HepG2 (cell line): ENCODE data around the gene SMIM24. TPM values are rescaled to one million over a fixed set of nuclear protein-coding genes. Genes with fewer than 3 reads are reported as not detected.

Experiments
- ATAC-seq: fragments of 200-7000 bp; cut with Tn5 transposase; 3 replicates; pipeline ENCODE4 v1.9.1; 2020; ENCODE audit warnings: mild to moderate bottlenecking, moderate library complexity
- BruUV-seq: library from RNA; stranded (reverse); fragments of 400-500 nt; replicated peaks from 2 replicates; lab custom pipeline; 2021; lab: Mats Ljungman, UMichigan
- CTCF ChIA-PET: fragments of 300-600 bp; formaldehyde crosslinking; extraction: SDS; loops from one replicate; lab custom pipeline; 2021; ENCODE audit warnings: low total read pairs, inconsistent platforms, low intra/inter-chr PET ratio; lab: Yijun Ruan, JAX
- POLR2A ChIA-PET: fragments of 350-600 bp; sonication (Branson Sonifier 250); formaldehyde crosslinking; loops from one replicate; lab custom pipeline; 2020; ENCODE audit warnings: antibody characterized with exemption, inconsistent platforms; lab: Yijun Ruan, JAX
- DNase-seq: peaks from one replicate; pipeline ENCODE4 v3.0.0-alpha.2; 2015; ENCODE audit warnings: low spot score
- FAIRE-seq: peaks from 3 replicates; lab custom pipeline; 2011; peaks lifted over from hg19 to GRCh38; lab: Jason Lieb, UNC
- H2AFZ ChIP-seq: one replicate; pipeline ENCODE4 v1.6.1; 2011; ENCODE audit warnings: low read length, inconsistent platforms
- H3K27ac ChIP-seq: fragments of 300-600 bp; 3 replicates; pipeline ENCODE4 v1.8.0; 2011; ENCODE audit warnings: mixed run types, mild to moderate bottlenecking, mixed read lengths, low read length, inconsistent platforms; ENCODE audit not compliant: insufficient read depth; ENCODE audit errors: extremely low read length
- H3K27me3 ChIP-seq, 2 experiments: fragments of 200-600 bp in 1 of 2; 2 replicates in 1 of 2; 3 replicates in 1 of 2; pipeline versions ENCODE4 v1.6.0 to v1.8.0; 2011; ENCODE audit warnings: low read length in 2 of 2, mild to moderate bottlenecking in 2 of 2, moderate library complexity in 2 of 2, inconsistent platforms in 1 of 2; ENCODE audit not compliant: insufficient read depth in 2 of 2, control insufficient read depth in 1 of 2
- H3K36me3 ChIP-seq, 2 experiments: fragments of 200-600 bp in 1 of 2; replicated peaks in 1 of 2; 2 replicates in 1 of 2; 3 replicates in 1 of 2; pipeline versions ENCODE4 v1.5.1 to v1.8.0; 2011; ENCODE audit warnings: low read length in 2 of 2, inconsistent platforms in 1 of 2; ENCODE audit not compliant: insufficient read depth in 2 of 2, control insufficient read depth in 1 of 2
- H3K4me1 ChIP-seq: 2 replicates; pipeline ENCODE4 v1.5.1; 2012; ENCODE audit warnings: low read length, inconsistent platforms; ENCODE audit not compliant: insufficient read depth
- H3K4me2 ChIP-seq: 2 replicates; pipeline ENCODE4 v1.6.0; 2011; ENCODE audit warnings: low read depth, low read length, inconsistent platforms
- H3K4me3 ChIP-seq, 3 experiments: fragments of 200-600 bp in 1 of 3; sonication (generic), shearing (Covaris generic) in 1 of 3; replicated peaks in 1 of 3; 2 replicates each; pipeline ENCODE4 v1.5.1; 2011 to 2016; ENCODE audit warnings: low read length in 3 of 3, inconsistent platforms in 2 of 3, low read depth in 2 of 3, mild to moderate bottlenecking in 2 of 3, control low read depth in 1 of 3, mixed read lengths in 1 of 3; ENCODE audit not compliant: insufficient read depth in 1 of 3
- H3K79me2 ChIP-seq: one replicate; pipeline ENCODE4 v1.6.1; 2011; ENCODE audit warnings: low read length, inconsistent platforms; ENCODE audit not compliant: insufficient read depth
- H3K9ac ChIP-seq: 2 replicates; pipeline ENCODE4 v1.6.0; 2011; ENCODE audit warnings: mild to moderate bottlenecking, low read depth, low read length, inconsistent platforms; ENCODE audit not compliant: insufficient read depth
- H3K9me3 ChIP-seq: 2 replicates; pipeline ENCODE4 v1.5.1; 2012; ENCODE audit warnings: mild to moderate bottlenecking, low read length
- H4K20me1 ChIP-seq: 2 replicates; pipeline ENCODE4 v1.6.0; 2011; ENCODE audit warnings: inconsistent platforms, mild to moderate bottlenecking, low read length, moderate library complexity; ENCODE audit not compliant: insufficient read depth
- ARNTL ChIP-seq: sonication (generic); formaldehyde crosslinking; IDR thresholded peaks from 2 replicates; pipeline ENCODE4 v1.4.0; 2020; ENCODE audit warnings: mild to moderate bottlenecking, missing genetic modification reagents
- CENPX ChIP-seq: sonication (generic); formaldehyde crosslinking; IDR thresholded peaks from 2 replicates; pipeline ENCODE4 v1.9.0; 2021; ENCODE audit warnings: mild to moderate bottlenecking, missing genetic modification reagents, moderate library complexity
- ELF4 ChIP-seq: sonication (generic); formaldehyde crosslinking; IDR thresholded peaks from 2 replicates; pipeline ENCODE4 v1.5.0; 2020; ENCODE audit warnings: missing genetic modification reagents, mild to moderate bottlenecking, moderate library complexity, borderline replicate concordance
- KAT7 ChIP-seq: IDR thresholded peaks from 2 replicates; pipeline ENCODE4 v1.6.1; 2018; ENCODE audit warnings: borderline replicate concordance, missing compliant biosample characterization
- MXI1 ChIP-seq: IDR thresholded peaks from 3 replicates; pipeline ENCODE4 v1.6.1; 2012; ENCODE audit warnings: low read depth, low read length, inconsistent platforms, borderline replicate concordance
- POLR2AphosphoS5 ChIP-seq: IDR thresholded peaks from 2 replicates; pipeline ENCODE4 v1.6.1; 2012; ENCODE audit warnings: low read depth, low read length
- PRMT3 ChIP-seq: sonication (generic); formaldehyde crosslinking; IDR thresholded peaks from 2 replicates; pipeline ENCODE4 v1.8.1; 2022; ENCODE audit warnings: low read depth, mild to moderate bottlenecking, moderate library complexity, missing genetic modification reagents, borderline replicate concordance
- RFX3 ChIP-seq: IDR thresholded peaks from 2 replicates; pipeline ENCODE4 v1.6.1; 2016; ENCODE audit warnings: missing biosample characterization, missing genetic modification reagents
- RXRA ChIP-seq: sonication (generic); formaldehyde crosslinking; IDR thresholded peaks from 2 replicates; pipeline ENCODE4 v1.5.1; 2020; ENCODE audit warnings: missing genetic modification reagents
- SNAPC2 ChIP-seq: sonication (generic); formaldehyde crosslinking; IDR thresholded peaks from 2 replicates; pipeline ENCODE4 v1.8.1; 2022; ENCODE audit warnings: mild to moderate bottlenecking, missing genetic modification reagents
- THAP11 ChIP-seq: IDR thresholded peaks from 2 replicates; pipeline ENCODE4 v1.6.1; 2016; ENCODE audit warnings: missing biosample characterization, missing genetic modification reagents
- ZFP41 ChIP-seq: sonication (generic); formaldehyde crosslinking; IDR thresholded peaks from 2 replicates; pipeline ENCODE4 v1.4.0; 2020; ENCODE audit warnings: mild to moderate bottlenecking, missing genetic modification reagents, borderline replicate concordance
- ZMYM3 ChIP-seq: sonication (generic); formaldehyde crosslinking; IDR thresholded peaks from 2 replicates; pipeline ENCODE4 v1.5.1; 2020; ENCODE audit warnings: mild to moderate bottlenecking, missing genetic modification reagents
- ZNF205 ChIP-seq: IDR thresholded peaks from 2 replicates; pipeline ENCODE4 v1.6.1; 2018; ENCODE audit warnings: missing biosample characterization, missing genetic modification reagents
- ZNF30 ChIP-seq: sonication (generic); formaldehyde crosslinking; IDR thresholded peaks from 2 replicates; pipeline ENCODE4 v1.5.0; 2020; ENCODE audit warnings: mild to moderate bottlenecking, missing genetic modification reagents
- ZNF451 ChIP-seq: sonication (generic); formaldehyde crosslinking; IDR thresholded peaks from 2 replicates; pipeline ENCODE4 v1.5.0; 2020; ENCODE audit warnings: mild to moderate bottlenecking, missing genetic modification reagents
- ZNF629 ChIP-seq: sonication (generic); formaldehyde crosslinking; conservative IDR thresholded peaks from 2 replicates; pipeline ENCODE4 v1.5.0; 2020; ENCODE audit warnings: missing genetic modification reagents
- ZNF709 ChIP-seq: sonication (generic); formaldehyde crosslinking; IDR thresholded peaks from 2 replicates; pipeline ENCODE4 v1.5.0; 2020; ENCODE audit warnings: mild to moderate bottlenecking, missing genetic modification reagents
- ZSCAN22 ChIP-seq: sonication (generic); formaldehyde crosslinking; IDR thresholded peaks from 2 replicates; pipeline ENCODE4 v1.4.0; 2020; ENCODE audit warnings: mild to moderate bottlenecking, missing genetic modification reagents
- WGBS: methylation state at CpG from one replicate; pipeline ENCODE4 v1.1.6; 2017; ENCODE audit warnings: low lambda C conversion rate; 5-methylcytosine and 5-hydroxymethylcytosine counted together
- in situ Hi-C: cut with HindIII; loops from 2 replicates; pipeline ENCODE4 v1.10.0; 2017; ENCODE audit warnings: low pct_unique_long_range_greater_than_20kb; ENCODE audit not compliant: extremely low pct_ligation_motif_present
- intact Hi-C: fragments of 100-400 bp; cut with micrococcal nuclease; formaldehyde crosslinking; loops from one replicate; pipeline ENCODE4 v1.10.0; 2022; ENCODE audit not compliant: unreplicated experiment
- polyA plus RNA-seq, 8 experiments: library from polyadenylated mRNA; depleted of rRNA in 3 of 8; stranded (reverse) in 7 of 8; unstranded in 1 of 8; fragments of >200 nt; fragmentation: Illumina TruSeq in 4 of 8; extraction: Trizol in 4 of 8; gene quantifications; 2 replicates each; pipeline versions ENCODE4 v1.2.1 to v1.2.3, GENCODE V29; 2011 to 2016; ENCODE audit warnings: low read depth in 4 of 8, missing spikeins in 1 of 8, mixed read lengths in 1 of 8; ENCODE audit not compliant: insufficient read depth in 1 of 8
- total RNA-seq, 5 experiments: library from RNA; depleted of rRNA; stranded (reverse); fragments of >200 nt; fragmentation: Illumina TruSeq; extraction: Trizol; gene quantifications; 2 replicates each; pipeline ENCODE4 v1.2.3, GENCODE V29; 2016; ENCODE audit warnings: low read depth in 1 of 5
- TF ChIP-seq, protein P1 (sequence below): sonication (generic); formaldehyde crosslinking; conservative IDR thresholded peaks from 2 replicates; pipeline ENCODE4 v1.4.0; 2020; ENCODE audit warnings: missing genetic modification reagents

The SMIM24 gene
- total and polyA plus RNA-seq, 2 of the 13 experiments (the other 11 are each of a cell fraction or from before 2014, with no cell fraction given) = 11.2 to 70.6 TPM

DNA sequence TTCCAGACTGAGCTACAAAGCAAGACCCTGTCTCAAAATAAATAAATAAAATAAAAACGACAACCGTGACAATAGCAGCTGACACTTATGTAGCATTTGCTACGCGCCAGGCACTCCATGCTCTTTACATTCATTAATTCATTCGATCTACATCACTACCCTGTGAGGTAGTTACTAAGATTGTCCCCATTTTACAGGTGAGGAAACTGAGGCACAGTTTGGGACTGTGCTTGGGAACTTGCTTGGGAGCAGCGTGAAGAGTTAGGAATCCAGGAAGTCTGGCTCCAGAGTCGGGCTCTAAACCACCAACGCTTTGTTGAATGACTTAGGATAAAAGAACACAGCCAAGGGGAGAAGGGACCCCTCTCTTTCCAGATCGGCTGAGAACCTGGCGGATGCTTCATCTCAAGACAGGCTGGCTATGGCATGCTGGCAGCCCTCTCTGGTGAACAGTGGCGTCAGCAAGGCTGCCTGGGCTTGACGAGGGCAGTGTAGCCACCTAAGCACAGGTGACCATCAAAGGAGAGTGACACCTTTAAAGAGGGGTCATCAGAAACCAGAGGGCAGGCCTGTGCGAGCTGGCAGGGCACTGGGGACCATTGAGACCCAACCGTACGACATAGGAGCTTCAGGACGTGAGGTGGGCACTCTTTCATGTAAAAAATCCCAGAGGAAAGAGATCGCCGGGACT is 19.6 kb upstream of the SMIM24 start:
- peak; percentile 42 for ATAC-seq
- H3K4me1 ChIP-seq = peaks cover 62% of the 10 kb centered on the region
- H3K4me3 ChIP-seq = peak overlapping the region; percentile 82 to 97 (median 89)
- no peaks in the 10 kb centered on the region for H4K20me1 ChIP-seq
- TSS peak; percentile 79 for BruUV-seq
- WGBS = 24% methylated on average over 17 of the region's 18 CpGs
- no peak overlapping the region for H2AFZ ChIP-seq
- no peaks in the 10 kb centered on the region for H3K9me3 ChIP-seq
- no peak for FAIRE-seq
- peaks cover 27% of the 10 kb centered on the region for H3K79me2 ChIP-seq
- peak overlapping the region; percentile 98 for H3K9ac ChIP-seq
- no peak for DNase-seq
- CTCF ChIA-PET = no interaction called here
- POLR2A ChIA-PET = interaction anchor here (2.2 kb wide), 1 partner anchor 20 kb away, joined by 24 read pairs; the partner anchor contains the start of gene SMIM24
- peaks cover 5 to 25% of the 10 kb centered on the region in 2 experiments; a peak in 3 of 5 replicates for H3K36me3 ChIP-seq
- intact Hi-C loops (no loop called here), in situ Hi-C loops (no loop called here)
- H3K27me3 ChIP-seq = no peaks in the 10 kb centered on the region; a peak in 2 of 5 replicates
- peak overlapping the region; percentile 97 for H3K27ac ChIP-seq
- peak overlapping the region; percentile 91 for H3K4me2 ChIP-seq
- TF ChIP-seq RXRA (CRISPR knock-in tag) (no peak), ZFP41 (CRISPR knock-in tag) (no peak), CENPX (CRISPR knock-in tag) (no peak), ELF4 (CRISPR knock-in tag) (no peak), PRMT3 (CRISPR knock-in tag) (0 out of 2 replicates have a peak, but pooled peaks have one; percentile 54), POLR2AphosphoS5 (no peak), ZMYM3 (CRISPR knock-in tag) (peak; percentile 89), ARNTL (CRISPR knock-in tag) (no peak), ZNF709 (CRISPR knock-in tag) (no peak), MXI1 (no peak), RFX3 (CRISPR knock-in tag) (0 out of 2 replicates have a peak, but pooled peaks have one; percentile 5), ZNF30 (CRISPR knock-in tag) (no peak), ZNF629 (CRISPR knock-in tag) (peak; percentile 95), ZNF205 (no peak), KAT7 (no peak), ZNF451 (CRISPR knock-in tag) (0 out of 2 replicates have a peak, but pooled peaks have one; percentile 12), THAP11 (no peak), SNAPC2 (CRISPR knock-in tag) (no peak), ZSCAN22 (CRISPR knock-in tag) (no peak)
- TF ChIP-seq, protein P1, sequence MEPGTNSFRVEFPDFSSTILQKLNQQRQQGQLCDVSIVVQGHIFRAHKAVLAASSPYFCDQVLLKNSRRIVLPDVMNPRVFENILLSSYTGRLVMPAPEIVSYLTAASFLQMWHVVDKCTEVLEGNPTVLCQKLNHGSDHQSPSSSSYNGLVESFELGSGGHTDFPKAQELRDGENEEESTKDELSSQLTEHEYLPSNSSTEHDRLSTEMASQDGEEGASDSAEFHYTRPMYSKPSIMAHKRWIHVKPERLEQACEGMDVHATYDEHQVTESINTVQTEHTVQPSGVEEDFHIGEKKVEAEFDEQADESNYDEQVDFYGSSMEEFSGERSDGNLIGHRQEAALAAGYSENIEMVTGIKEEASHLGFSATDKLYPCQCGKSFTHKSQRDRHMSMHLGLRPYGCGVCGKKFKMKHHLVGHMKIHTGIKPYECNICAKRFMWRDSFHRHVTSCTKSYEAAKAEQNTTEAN (CRISPR knock-in tag) = no peak
